Measurements from ENCODE around the gene CCDC88A.

CCDC88A gene

GRCh38 chr2:55415300-55415699 lies 4.4 kb downstream of the CCDC88A start:
- no peak for TF ChIP-seq CTCF (IDR thresholded peaks at IDR 0.05; ENCODE audit: borderline replicate concordance, insufficient read depth, low read depth, low read length)
- H3K4me3 ChIP-seq (ENCODE audit: low read depth, low read length), result no peak overlapping the region

GRCh38 chr2:55408918-55409868 lies 10.5 kb downstream of the CCDC88A start:
- no peak overlapping the region for H3K4me3 ChIP-seq (ENCODE audit: low read depth, low read length)
- TF ChIP-seq CTCF (IDR thresholded peaks at IDR 0.05; ENCODE audit: borderline replicate concordance, insufficient read depth, low read depth, low read length), result no peak

- TF ChIP-seq CTCF (IDR thresholded peaks at IDR 0.05; ENCODE audit: borderline replicate concordance, insufficient read depth, low read depth, low read length), result no peak
- no peak overlapping the region for H3K4me3 ChIP-seq (ENCODE audit: low read depth, low read length)
Observed at GRCh38 chr2:55408098-55408882, 11.4 kb downstream of the CCDC88A start.

GRCh38 chr2:55405116-55405515 lies 14.5 kb downstream of the CCDC88A start:
- no peak overlapping the region for H3K4me3 ChIP-seq (ENCODE audit: low read depth, low read length)
- TF ChIP-seq CTCF (IDR thresholded peaks at IDR 0.05; ENCODE audit: borderline replicate concordance, insufficient read depth, low read depth, low read length), result no peak

- no peak for TF ChIP-seq CTCF (IDR thresholded peaks at IDR 0.05; ENCODE audit: borderline replicate concordance, insufficient read depth, low read depth, low read length)
- H3K4me3 ChIP-seq (ENCODE audit: low read depth, low read length), result no peak overlapping the region
Observed at GRCh38 chr2:55403256-55403998, 16.2 kb downstream of the CCDC88A start.

- no peak overlapping the region for H3K4me3 ChIP-seq (ENCODE audit: low read depth, low read length)
- TF ChIP-seq CTCF (IDR thresholded peaks at IDR 0.05; ENCODE audit: borderline replicate concordance, insufficient read depth, low read depth, low read length), result no peak
Observed at GRCh38 chr2:55401124-55401523, 18.5 kb downstream of the CCDC88A start.

All from GM12875 (cell line).